IMR-90 (cell line): ENCODE measurements around the gene PSPN. TPM values are rescaled to one million over a fixed set of nuclear protein-coding genes. Genes with fewer than 3 reads are reported as not detected.

Experiments used
- ATAC-seq: fragments of 200-7000 bp; cut with Tn5 transposase; 2 replicates; pipeline ENCODE4 v1.9.1; 2020; ENCODE audit warnings: low read depth, mild to moderate bottlenecking, moderate library complexity
- BruUV-seq: library from RNA; stranded (reverse); fragments of 400-500 nt; replicated peaks from 2 replicates; lab custom pipeline; 2021; lab: Mats Ljungman, UMichigan
- CTCF ChIA-PET: fragments of 300-600 bp; formaldehyde crosslinking; extraction: SDS; loops from one replicate; lab custom pipeline; 2021; ENCODE audit warnings: antibody characterized with exemption; lab: Yijun Ruan, JAX
- POLR2A ChIA-PET: fragments of 300-600 bp; sonication (Branson Sonifier 250); formaldehyde crosslinking; loops from one replicate; lab custom pipeline; 2022; ENCODE audit warnings: antibody characterized with exemption; ENCODE audit not compliant: unreplicated experiment; lab: Charles Lee
- DNase-seq: peaks from one replicate; pipeline ENCODE4 v3.0.0; 2013
- H2AFZ ChIP-seq: replicated peaks from 2 replicates; pipeline ENCODE3; 2013; ENCODE audit warnings: low read length, mild to moderate bottlenecking; ENCODE audit not compliant: poor library complexity
- H2AK5ac ChIP-seq: 2 replicates; pipeline ENCODE4 v1.6.1; 2013; ENCODE audit warnings: low read depth, low read length, inconsistent platforms
- H2AK9ac ChIP-seq: replicated peaks from 2 replicates; pipeline ENCODE3; 2013; ENCODE audit warnings: mild to moderate bottlenecking, low read depth, low read length, moderate library complexity; ENCODE audit not compliant: poor library complexity
- H2BK120ac ChIP-seq: 2 replicates; pipeline ENCODE4 v1.6.1; 2013; ENCODE audit warnings: low read depth, low read length, inconsistent platforms
- H2BK15ac ChIP-seq: 3 replicates; pipeline ENCODE4 v1.6.1; 2013; ENCODE audit warnings: low read depth, low read length, inconsistent platforms
- H2BK20ac ChIP-seq: 2 replicates; pipeline ENCODE4 v1.6.1; 2013; ENCODE audit warnings: low read depth, mild to moderate bottlenecking, inconsistent platforms, low read length, moderate library complexity
- H2BK5ac ChIP-seq: 2 replicates; pipeline ENCODE4 v1.6.1; 2013; ENCODE audit warnings: mild to moderate bottlenecking, low read depth, low read length, inconsistent platforms; ENCODE audit not compliant: poor library complexity, severe bottlenecking
- H3K14ac ChIP-seq: replicated peaks from 2 replicates; pipeline ENCODE4 v1.6.1; 2013; ENCODE audit warnings: low read depth, low read length, inconsistent platforms
- H3K18ac ChIP-seq: 2 replicates; pipeline ENCODE4 v1.6.1; 2013; ENCODE audit warnings: low read depth, low read length, control low read depth
- H3K23ac ChIP-seq: 2 replicates; pipeline ENCODE4 v1.6.1; 2013; ENCODE audit warnings: low read depth, low read length, inconsistent platforms
- H3K27ac ChIP-seq: 2 replicates; pipeline ENCODE4 v1.5.1; 2013; ENCODE audit warnings: mild to moderate bottlenecking, control low read depth, low read length; ENCODE audit not compliant: insufficient read depth
- H3K27me3 ChIP-seq: 2 replicates; pipeline ENCODE4 v1.6.1; 2013; ENCODE audit warnings: low read length; ENCODE audit not compliant: control insufficient read depth, insufficient read depth
- H3K36me3 ChIP-seq: 2 replicates; pipeline ENCODE4 v1.6.1; 2013; ENCODE audit warnings: low read length, mixed read lengths; ENCODE audit not compliant: control insufficient read depth, insufficient read depth
- H3K4ac ChIP-seq: 2 replicates; pipeline ENCODE4 v1.6.1; 2013; ENCODE audit warnings: low read depth, low read length, inconsistent platforms
- H3K4me1 ChIP-seq: 2 replicates; pipeline ENCODE4 v1.6.1; 2013; ENCODE audit warnings: low read length, mixed read lengths; ENCODE audit not compliant: control insufficient read depth, insufficient read depth
- H3K4me2 ChIP-seq: 2 replicates; pipeline ENCODE4 v1.6.1; 2013; ENCODE audit warnings: low read depth, mild to moderate bottlenecking, control low read depth, low read length, moderate library complexity
- H3K4me3 ChIP-seq: 2 replicates; pipeline ENCODE4 v1.5.1; 2013; ENCODE audit warnings: low read depth, mild to moderate bottlenecking, control low read depth, low read length, moderate library complexity; ENCODE audit not compliant: insufficient read depth
- H3K56ac ChIP-seq: 2 replicates; pipeline ENCODE4 v1.6.1; 2013; ENCODE audit warnings: low read length, inconsistent platforms; ENCODE audit not compliant: insufficient read depth; ENCODE audit errors: extremely low read depth
- H3K79me1 ChIP-seq, 2 experiments: 2 replicates each; pipeline ENCODE4 v1.6.1; 2013; ENCODE audit warnings: low read length in 2 of 2, inconsistent platforms in 1 of 2, low read depth in 1 of 2
- H3K9ac ChIP-seq: 2 replicates; pipeline ENCODE4 v1.6.1; 2013; ENCODE audit warnings: low read depth, low read length, control low read depth
- H3K9me1 ChIP-seq: 2 replicates; pipeline ENCODE4 v1.6.1; 2013; ENCODE audit warnings: low read length, inconsistent platforms; ENCODE audit not compliant: insufficient read depth
- H3K9me3 ChIP-seq: 2 replicates; pipeline ENCODE4 v1.6.1; 2013; ENCODE audit warnings: low read length; ENCODE audit not compliant: control insufficient read depth, insufficient read depth
- H4K20me1 ChIP-seq: 2 replicates; pipeline ENCODE4 v1.6.1; 2013; ENCODE audit warnings: low read length, inconsistent platforms; ENCODE audit not compliant: insufficient read depth
- H4K5ac ChIP-seq: 2 replicates; pipeline ENCODE4 v1.6.1; 2013; ENCODE audit warnings: mild to moderate bottlenecking, low read depth, low read length, control low read depth
- H4K8ac ChIP-seq, 2 experiments: 2 replicates each; pipeline ENCODE4 v1.6.1; 2013; ENCODE audit warnings: low read depth in 2 of 2, low read length in 2 of 2, control low read depth in 1 of 2, inconsistent platforms in 1 of 2
- H4K91ac ChIP-seq: 2 replicates; pipeline ENCODE4 v1.6.1; 2013; ENCODE audit warnings: low read depth, low read length, inconsistent platforms; ENCODE audit not compliant: insufficient read depth
- BHLHE40 ChIP-seq: fragments of 150-350 bp; IDR thresholded peaks from 2 replicates; pipeline ENCODE4 v1.6.1; 2016; ENCODE audit warnings: mild to moderate bottlenecking, low read depth, low read length
- CEBPB ChIP-seq: IDR thresholded peaks from 2 replicates; pipeline ENCODE4 v1.6.1; 2012; ENCODE audit warnings: low read depth, low read length, improper control_type of control experiment
- CHD1 ChIP-seq: IDR thresholded peaks from 2 replicates; pipeline ENCODE4 v1.6.1; 2012; ENCODE audit warnings: low read depth, low read length, improper control_type of control experiment
- CTCF ChIP-seq: conservative IDR thresholded peaks from 2 replicates; pipeline ENCODE4 v1.5.1; 2012; ENCODE audit warnings: mild to moderate bottlenecking, low read depth, low read length, improper control_type of control experiment
- ELK1 ChIP-seq: fragments of 150-350 bp; IDR thresholded peaks from 2 replicates; pipeline ENCODE4 v1.6.1; 2016; ENCODE audit warnings: low read depth, mild to moderate bottlenecking, low read length, moderate library complexity, borderline replicate concordance
- FOS ChIP-seq: fragments of 150-350 bp; IDR thresholded peaks from 2 replicates; pipeline ENCODE4 v1.6.1; 2016; ENCODE audit warnings: low read depth, low read length
- MAFK ChIP-seq: IDR thresholded peaks from 2 replicates; pipeline ENCODE4 v1.6.1; 2012; ENCODE audit warnings: low read depth, low read length, improper control_type of control experiment
- MAZ ChIP-seq: IDR thresholded peaks from 2 replicates; pipeline ENCODE4 v1.6.1; 2012; ENCODE audit warnings: low read depth, mild to moderate bottlenecking, low read length, improper control_type of control experiment, moderate library complexity, borderline replicate concordance
- MXI1 ChIP-seq: IDR thresholded peaks from 2 replicates; pipeline ENCODE4 v1.6.1; 2012; ENCODE audit warnings: low read depth, mild to moderate bottlenecking, low read length, moderate library complexity, borderline replicate concordance
- NFE2L2 ChIP-seq: fragments of 150-350 bp; IDR thresholded peaks from 2 replicates; pipeline ENCODE4 v1.6.1; 2016; ENCODE audit warnings: low read depth, mild to moderate bottlenecking, low read length
- POLR2A ChIP-seq: IDR thresholded peaks from 2 replicates; pipeline ENCODE4 v1.6.1; 2012; ENCODE audit warnings: mild to moderate bottlenecking, low read depth, low read length
- RAD21 ChIP-seq: IDR thresholded peaks from 2 replicates; pipeline ENCODE4 v1.6.1; 2012; ENCODE audit warnings: low read length, improper control_type of control experiment
- RCOR1 ChIP-seq: IDR thresholded peaks from 2 replicates; pipeline ENCODE4 v1.6.1; 2012; ENCODE audit warnings: mild to moderate bottlenecking, low read length, improper control_type of control experiment; ENCODE audit not compliant: insufficient replicate concordance
- RFX5 ChIP-seq: IDR thresholded peaks from 2 replicates; pipeline ENCODE4 v1.8.0; 2012; ENCODE audit warnings: low read depth, mild to moderate bottlenecking, low read length, moderate library complexity
- SMC3 ChIP-seq: fragments of 150-350 bp; IDR thresholded peaks from 2 replicates; pipeline ENCODE4 v1.6.1; 2016; ENCODE audit warnings: low read depth, mild to moderate bottlenecking, antibody characterized with exemption, low read length, moderate library complexity
- USF2 ChIP-seq: fragments of 150-350 bp; IDR thresholded peaks from 2 replicates; pipeline ENCODE4 v1.6.1; 2017; ENCODE audit warnings: mild to moderate bottlenecking, antibody characterized with exemption, low read length, low read depth
- WGBS, 2 experiments: methylation state at CpG; one replicate each; pipeline versions ENCODE4 v1.1.5 to v1.1.7; 2013; ENCODE audit warnings: missing lambda C conversion rate in 2 of 2; ENCODE audit not compliant: insufficient read length in 1 of 2; ENCODE audit errors: extremely low coverage in 2 of 2; 5-methylcytosine and 5-hydroxymethylcytosine counted together
- dilution Hi-C: fragments of 300-500 bp; cut with HindIII; formaldehyde crosslinking; loops from one replicate; pipeline ENCODE4 v1.14.3; 2018; ENCODE audit warnings: low sequenced_read_pairs; ENCODE audit not compliant: unreplicated experiment
- in situ Hi-C: fragments of 300-500 bp; cut with MboI; formaldehyde crosslinking; loops from 3 replicates; pipeline ENCODE4 v1.14.3; 2019; ENCODE audit warnings: low sequenced_read_pairs, inconsistent platforms, mixed read lengths
- intact Hi-C: fragments of 100-400 bp; cut with micrococcal nuclease; formaldehyde crosslinking; loops from 2 replicates; pipeline ENCODE4 v1.10.0; 2022
- polyA plus RNA-seq, 3 experiments: library from polyadenylated mRNA; depleted of rRNA; stranded (reverse); fragments of >200 nt; gene quantifications; 2 replicates each; pipeline ENCODE4 v1.2.3, GENCODE V29; 2012; ENCODE audit warnings: low replicate concordance in 1 of 3
- total RNA-seq: library from RNA; depleted of rRNA; stranded (reverse); fragments of >200 nt; gene quantifications from 2 replicates; pipeline ENCODE4 v1.2.3, GENCODE V29; 2012

The PSPN gene
- total and polyA plus RNA-seq, 2 of the 4 experiments (the other 2 are of a cell fraction) = 0.34 to 0.54 TPM

- peaks cover 27% of the 10 kb centered on the region for H3K36me3 ChIP-seq
- intact Hi-C loops (no loop called here), dilution Hi-C loops (no loop called here), in situ Hi-C loops (no loop called here)
- no peak overlapping the region for H4K91ac ChIP-seq
- ChIA-PET POLR2A (no interaction called here), CTCF (no interaction called here)
- H4K20me1 ChIP-seq = no peaks in the 10 kb centered on the region
- peaks cover 7% of the 10 kb centered on the region; the same call in 1 of the 2 replicates for H3K9me3 ChIP-seq
- peaks cover 11% of the 10 kb centered on the region for H3K4me1 ChIP-seq
- no peak overlapping the region for H2BK120ac ChIP-seq
- H2AK9ac ChIP-seq = no peak overlapping the region
- H2BK15ac ChIP-seq = no peak overlapping the region
- H2AK5ac ChIP-seq = no peak overlapping the region
- H3K4me2 ChIP-seq = no peak overlapping the region
- peaks cover 13% of the 10 kb centered on the region for H3K9me1 ChIP-seq
- 93% methylated on average over 3 of the region's 19 CpGs; no CpG with 5 or more reads in 1 of the 2 experiments for WGBS, 2 experiments
- TF ChIP-seq CEBPB (no peak), RFX5 (no peak), SMC3 (no peak), CTCF (no peak), FOS (no peak), BHLHE40 (no peak), MAFK (no peak), MAZ (no peak), NFE2L2 (no peak), RAD21 (no peak), POLR2A (no peak), RCOR1 (no peak), USF2 (no peak), ELK1 (no peak), MXI1 (no peak), CHD1 (no peak)
- no peak overlapping the region for H3K18ac ChIP-seq
- no TSS peak for BruUV-seq
- H3K4ac ChIP-seq = no peak overlapping the region
- no peak overlapping the region for H3K56ac ChIP-seq
- DNase-seq = no peak
- H2BK20ac ChIP-seq = no peak overlapping the region
- peaks cover 7 to 14% of the 10 kb centered on the region in 2 experiments; a peak in 3 of 4 replicates for H3K79me1 ChIP-seq
- no peak overlapping the region for H4K5ac ChIP-seq
- H2BK5ac ChIP-seq = no peak overlapping the region
- no peak overlapping the region for H3K4me3 ChIP-seq
- H3K9ac ChIP-seq = no peak overlapping the region
- no peak overlapping the region for H3K23ac ChIP-seq
- no peak overlapping the region for H4K8ac ChIP-seq
- H3K27me3 ChIP-seq = no peaks in the 10 kb centered on the region
- no peak overlapping the region for H2AFZ ChIP-seq
- ATAC-seq = no peak
- no peak overlapping the region for H3K27ac ChIP-seq
- H3K14ac ChIP-seq = no peak overlapping the region
These were observed 918 bp upstream of the PSPN start for GRCh38 chr19:6376512-6377190.
